IPS-11a (cell line): ENCODE results near the gene ETFDH.
"Not testable (repeated sequence)": the region's sequence is repeated elsewhere in the genome, so short reads cannot be mapped to it uniquely, and the experiment has no call there.

Source experiments
- H3K4me3 ChIP-seq: one replicate; pipeline ENCODE4 v1.5.1; 2013; ENCODE audit warnings: low read depth, low read length, control low read depth

ETFDH gene

GRCh38 chr4:158676076-158676475 lies 4.0 kb downstream of the ETFDH start:
- H3K4me3 ChIP-seq: no peak overlapping the region

DNA sequence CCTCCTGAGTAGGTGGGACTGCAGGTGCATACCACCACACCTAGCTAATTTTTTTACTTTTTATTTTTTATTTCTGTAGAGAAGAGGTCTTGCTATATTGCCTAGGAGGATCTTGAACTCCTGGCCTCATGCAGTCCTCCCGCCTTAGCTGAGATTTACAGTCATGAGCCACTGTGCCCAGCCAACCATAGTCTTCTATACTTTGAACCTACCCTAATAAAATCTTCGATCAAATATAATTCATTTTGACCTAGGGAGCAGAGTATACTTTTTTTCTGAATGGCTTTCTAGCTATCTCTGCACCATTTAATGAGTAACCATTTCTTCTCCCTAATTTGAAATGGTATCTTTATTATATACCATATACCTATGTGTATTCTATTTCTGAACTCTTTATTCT lies 6.7 kb downstream of the ETFDH start:
- H3K4me3 ChIP-seq: no peak overlapping the region

GRCh38 chr4:158681629-158682028 lies 9.5 kb downstream of the ETFDH start:
- H3K4me3 ChIP-seq: no peak overlapping the region

DNA sequence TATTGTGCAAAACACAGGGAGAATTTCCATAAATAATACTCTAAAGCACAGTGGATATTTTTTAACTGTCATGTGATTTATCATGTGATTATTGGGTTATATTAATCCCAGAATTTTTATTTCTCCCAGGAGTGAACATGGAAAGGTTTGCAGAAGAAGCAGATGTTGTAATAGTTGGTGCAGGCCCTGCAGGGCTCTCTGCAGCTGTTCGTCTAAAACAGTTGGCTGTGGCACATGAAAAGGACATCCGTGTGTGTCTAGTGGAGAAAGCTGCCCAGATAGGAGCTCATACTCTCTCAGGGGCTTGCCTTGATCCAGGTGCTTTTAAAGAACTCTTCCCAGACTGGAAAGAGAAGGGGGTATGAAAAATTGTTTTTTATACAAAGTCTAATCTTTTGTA lies 10.0 kb downstream of the ETFDH start:
- no peak overlapping the region for H3K4me3 ChIP-seq

GRCh38 chr4:158688813-158689212 lies 16.7 kb downstream of the ETFDH start:
- H3K4me3 ChIP-seq: no peak overlapping the region

- H3K4me3 ChIP-seq: no peak overlapping the region
These were observed 32.2 kb downstream of the ETFDH start for GRCh38 chr4:158704274-158704673.

- H3K4me3 ChIP-seq: no peak overlapping the region
These were observed 38.7 kb downstream of the ETFDH start for GRCh38 chr4:158710814-158711213.

- H3K4me3 ChIP-seq: not testable (repeated sequence)
These were observed 40.5 kb downstream of the ETFDH start for GRCh38 chr4:158712622-158713021.

GRCh38 chr4:158714937-158715336 lies 42.8 kb downstream of the ETFDH start:
- no peak overlapping the region for H3K4me3 ChIP-seq

- H3K4me3 ChIP-seq: no peak overlapping the region
These were observed 43.7 kb downstream of the ETFDH start for GRCh38 chr4:158715802-158716201.

- H3K4me3 ChIP-seq: peak overlapping the region; percentile 90
These were observed 49.6 kb downstream of the ETFDH start for GRCh38 chr4:158721680-158722079.

GRCh38 chr4:158722291-158722916 lies 50.3 kb downstream of the ETFDH start:
- peak overlapping the region; percentile 90 for H3K4me3 ChIP-seq

- peak within 1 kb of the TSS; percentile 90 for H3K4me3 ChIP-seq
These were observed 51.1 kb downstream of the ETFDH start, which contains the start of gene PPID for GRCh38 chr4:158722917-158723793. TSS of gene PPID (minus strand) at chr4:158723396. CDS start at chr4:158723288, 108 bp downstream.

DNA sequence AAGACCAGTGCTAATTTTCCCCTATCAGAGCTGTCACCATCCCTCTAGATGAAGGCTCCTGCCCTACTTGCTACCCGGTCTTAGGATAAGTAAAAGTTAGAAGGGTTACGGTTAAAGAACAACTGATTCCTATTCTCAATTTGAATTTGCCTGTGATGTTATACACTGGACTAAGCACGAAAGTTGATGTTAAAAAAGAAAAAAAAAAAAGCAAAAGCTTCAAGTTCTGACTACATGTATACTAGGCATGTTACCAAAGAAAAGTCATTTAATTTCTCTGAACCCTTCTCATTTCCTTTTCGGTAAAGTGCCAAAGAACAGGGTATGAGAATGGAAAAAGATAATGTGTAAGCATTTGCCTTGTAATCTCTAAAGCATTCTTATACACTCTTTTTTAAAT lies 52.5 kb downstream of the ETFDH start:
- no peak overlapping the region for H3K4me3 ChIP-seq

GRCh38 chr4:158726633-158727032 lies 54.5 kb downstream of the ETFDH start:
- no peak overlapping the region for H3K4me3 ChIP-seq

- H3K4me3 ChIP-seq: no peak overlapping the region
These were observed 56.1 kb downstream of the ETFDH start for GRCh38 chr4:158728236-158728635.

DNA sequence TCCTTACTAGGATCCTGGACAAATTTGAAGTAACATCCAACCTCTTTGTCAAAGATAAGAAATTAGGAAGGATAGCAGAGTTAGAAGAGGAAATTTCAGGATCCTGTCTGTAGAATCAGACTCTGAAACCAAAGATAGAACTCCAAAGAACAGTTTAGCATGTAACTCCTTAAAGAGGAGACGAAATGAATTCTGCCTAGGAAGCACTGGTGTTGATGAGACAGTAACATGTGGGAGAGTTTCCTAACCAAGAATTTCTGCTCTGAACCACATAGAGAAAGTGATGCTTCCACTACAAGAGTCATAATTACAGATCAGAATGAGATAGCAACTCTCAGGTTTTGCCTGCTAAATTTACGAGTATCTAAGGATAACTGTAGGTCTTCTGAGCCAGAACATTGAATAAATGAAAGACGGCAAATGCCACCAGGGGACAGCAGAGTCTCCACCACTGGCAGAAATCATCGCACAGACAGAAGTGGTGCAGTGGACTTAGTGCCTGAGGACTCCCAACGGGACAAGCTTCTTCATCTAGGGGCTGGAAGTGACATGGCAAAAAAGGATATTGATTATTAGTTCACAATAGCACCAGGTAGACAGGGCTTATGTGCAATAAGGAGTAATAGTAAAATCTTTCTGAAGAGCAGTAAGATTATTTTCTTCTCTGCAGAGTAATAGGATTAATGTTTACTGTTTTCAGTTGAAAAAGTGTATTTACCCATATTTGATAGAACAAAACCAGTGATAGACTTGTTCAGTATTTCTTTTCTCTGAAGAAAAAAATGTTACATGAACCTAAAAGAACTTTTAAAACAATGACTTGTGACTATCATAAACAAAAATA lies 57.8 kb downstream of the ETFDH start:
- H3K4me3 ChIP-seq: no peak overlapping the region

- no peak overlapping the region for H3K4me3 ChIP-seq
These were observed 66.8 kb downstream of the ETFDH start for GRCh38 chr4:158738866-158739265.

- no peak overlapping the region for H3K4me3 ChIP-seq
These were observed 67.5 kb downstream of the ETFDH start for GRCh38 chr4:158739600-158739999.

- no peak overlapping the region for H3K4me3 ChIP-seq
These were observed 69.4 kb downstream of the ETFDH start for GRCh38 chr4:158741326-158742021.

DNA sequence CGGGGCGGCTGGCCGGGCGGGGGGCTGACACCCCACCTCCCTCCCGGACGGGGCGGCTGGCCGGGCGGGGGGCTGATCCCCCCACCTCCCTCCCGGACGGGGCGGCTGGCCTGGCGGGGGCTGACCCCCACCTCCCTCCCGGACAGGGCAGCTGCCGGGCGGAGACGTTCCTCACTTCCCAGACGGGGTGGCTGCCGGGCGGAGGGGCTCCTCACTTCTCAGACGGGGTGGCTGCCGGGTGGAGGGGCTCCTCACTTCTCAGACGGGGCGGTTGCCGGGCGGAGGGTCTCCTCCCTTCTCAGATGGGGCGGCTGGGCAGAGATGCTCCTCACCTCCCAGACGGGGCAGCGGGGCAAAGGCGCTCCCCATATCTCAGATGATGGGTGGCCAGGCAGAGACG lies 74.4 kb downstream of the ETFDH start:
- not testable (repeated sequence) for H3K4me3 ChIP-seq
